ENCODE data around the gene ANXA6.

ANXA6 gene

GRCh38 chr5:151096001-151096373 is 61.6 kb downstream of the ANXA6 start:
- no peak overlapping the region for H3K4me3 ChIP-seq (ENCODE audit: low read length)
- TF ChIP-seq CTCF (conservative IDR thresholded peaks at IDR 0.05; ENCODE audit: low read depth, low read length), result no peak
- DNase-seq (ENCODE audit: low read depth), result no peak

- H3K4me3 ChIP-seq (ENCODE audit: low read length), result no peak overlapping the region
- DNase-seq (ENCODE audit: low read depth), result no peak
- no peak for TF ChIP-seq CTCF (conservative IDR thresholded peaks at IDR 0.05; ENCODE audit: low read depth, low read length)
These were observed 62.1 kb downstream of the ANXA6 start for GRCh38 chr5:151095341-151096000.

GRCh38 chr5:151094852-151095245 is 62.7 kb downstream of the ANXA6 start:
- no peak overlapping the region for H3K4me3 ChIP-seq (ENCODE audit: low read length)
- no peak for DNase-seq (ENCODE audit: low read depth)
- no peak for TF ChIP-seq CTCF (conservative IDR thresholded peaks at IDR 0.05; ENCODE audit: low read depth, low read length)

- TF ChIP-seq CTCF (conservative IDR thresholded peaks at IDR 0.05; ENCODE audit: low read depth, low read length), result no peak
- no peak overlapping the region for H3K4me3 ChIP-seq (ENCODE audit: low read length)
- DNase-seq (ENCODE audit: low read depth), result no peak
These were observed 63.3 kb downstream of the ANXA6 start for GRCh38 chr5:151094030-151094851.

- TF ChIP-seq CTCF (conservative IDR thresholded peaks at IDR 0.05; ENCODE audit: low read depth, low read length), result no peak
- no peak overlapping the region for H3K4me3 ChIP-seq (ENCODE audit: low read length)
- DNase-seq (ENCODE audit: low read depth), result peak; percentile 57
These were observed 64.1 kb downstream of the ANXA6 start for GRCh38 chr5:151093476-151093889.

- no peak for TF ChIP-seq CTCF (conservative IDR thresholded peaks at IDR 0.05; ENCODE audit: low read depth, low read length)
- DNase-seq (ENCODE audit: low read depth), result no peak
- H3K4me3 ChIP-seq (ENCODE audit: low read length), result no peak overlapping the region
These were observed 64.8 kb downstream of the ANXA6 start for GRCh38 chr5:151092762-151093161.

GRCh38 chr5:151089726-151090125 is 67.9 kb downstream of the ANXA6 start:
- no peak for DNase-seq (ENCODE audit: low read depth)
- no peak for TF ChIP-seq CTCF (conservative IDR thresholded peaks at IDR 0.05; ENCODE audit: low read depth, low read length)
- no peak overlapping the region for H3K4me3 ChIP-seq (ENCODE audit: low read length)

All from retinal pigment epithelial cell (primary cell).